Measurements from ENCODE around the gene GNAT1. TPM values are rescaled to one million over a fixed set of nuclear protein-coding genes. Genes with fewer than 3 reads are reported as not detected.
"Not testable (repeated sequence)": the region's sequence is repeated elsewhere in the genome, so short reads cannot be mapped to it uniquely, and the experiment has no call there.

The GNAT1 gene
- total RNA-seq, 1 experiment from 2014 or later, result 0.50 TPM

DNA sequence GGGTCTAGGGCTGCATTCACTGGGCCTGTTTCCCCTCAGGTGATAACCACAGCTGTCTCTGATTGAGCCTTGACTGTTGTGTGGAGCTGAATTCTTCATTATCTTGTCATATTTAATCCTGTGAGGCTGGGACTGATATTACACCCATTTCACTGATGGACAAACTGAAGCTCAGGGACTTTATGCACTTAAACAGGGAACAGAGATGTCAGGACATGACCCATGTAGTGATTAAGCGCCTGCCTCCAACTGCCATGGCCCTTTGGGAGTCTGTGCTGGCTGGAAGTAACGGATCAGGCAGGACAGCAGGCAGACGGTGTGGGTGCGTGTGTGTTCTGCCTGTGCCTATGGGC is 52.1 kb downstream of the GNAT1 start:
- Histone ChIP-seq H3K4me1 (peaks cover 8% of the 10 kb centered on the region), H3K27me3 (replicated peaks; ENCODE audit: control insufficient read depth, insufficient read depth, low read length) (no peaks in the 10 kb centered on the region), H3K9me3 (no peaks in the 10 kb centered on the region), H3K36me3 (ENCODE audit: control insufficient read depth, insufficient read depth, low read length) (no peaks in the 10 kb centered on the region; the same call in none of the 2 replicates), H3K4me3 (ENCODE audit: low read depth, low read length) (no peak overlapping the region)
- Mint-ChIP-seq H3K9me3 (ENCODE audit: unreplicated experiment) (no peaks in the 10 kb centered on the region), H3K27ac (ENCODE audit: unreplicated experiment) (no peak overlapping the region), H3K36me3 (ENCODE audit: insufficient read depth, unreplicated experiment) (peaks cover 15% of the 10 kb centered on the region), H3K27me3 (ENCODE audit: insufficient read depth, unreplicated experiment) (no peaks in the 10 kb centered on the region), H3K4me3 (ENCODE audit: unreplicated experiment) (no peak overlapping the region), H3K4me1 (ENCODE audit: low read depth, unreplicated experiment) (no peaks in the 10 kb centered on the region)
- no peak for DNase-seq
- BruUV-seq (replicated peaks), result no TSS peak
- ChIA-PET CTCF (interaction anchor here (0.9 to 1.0 kb wide), 2 partner anchors 8 to 14 kb away, joined by 3 to 7 read pairs; partner anchors contain the start of gene GNAI2), POLR2A (no interaction called here)
- intact Hi-C loops (cut with micrococcal nuclease; ENCODE audit: unreplicated experiment), result no loop called here
- TF ChIP-seq, protein P1, sequence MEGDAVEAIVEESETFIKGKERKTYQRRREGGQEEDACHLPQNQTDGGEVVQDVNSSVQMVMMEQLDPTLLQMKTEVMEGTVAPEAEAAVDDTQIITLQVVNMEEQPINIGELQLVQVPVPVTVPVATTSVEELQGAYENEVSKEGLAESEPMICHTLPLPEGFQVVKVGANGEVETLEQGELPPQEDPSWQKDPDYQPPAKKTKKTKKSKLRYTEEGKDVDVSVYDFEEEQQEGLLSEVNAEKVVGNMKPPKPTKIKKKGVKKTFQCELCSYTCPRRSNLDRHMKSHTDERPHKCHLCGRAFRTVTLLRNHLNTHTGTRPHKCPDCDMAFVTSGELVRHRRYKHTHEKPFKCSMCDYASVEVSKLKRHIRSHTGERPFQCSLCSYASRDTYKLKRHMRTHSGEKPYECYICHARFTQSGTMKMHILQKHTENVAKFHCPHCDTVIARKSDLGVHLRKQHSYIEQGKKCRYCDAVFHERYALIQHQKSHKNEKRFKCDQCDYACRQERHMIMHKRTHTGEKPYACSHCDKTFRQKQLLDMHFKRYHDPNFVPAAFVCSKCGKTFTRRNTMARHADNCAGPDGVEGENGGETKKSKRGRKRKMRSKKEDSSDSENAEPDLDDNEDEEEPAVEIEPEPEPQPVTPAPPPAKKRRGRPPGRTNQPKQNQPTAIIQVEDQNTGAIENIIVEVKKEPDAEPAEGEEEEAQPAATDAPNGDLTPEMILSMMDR (IDR thresholded peaks at IDR 0.05; ENCODE audit: insufficient read depth in 1 of 2, low read depth in 1 of 2, low read length in 1 of 2, severe bottlenecking in 1 of 2, unreplicated experiment in 1 of 2), result no peak

GRCh38 chr3:50244813-50245212 is 53.4 kb downstream of the GNAT1 start:
- H3K4me3 ChIP-seq (ENCODE audit: low read depth, low read length); H3K9me3 ChIP-seq; H3K4me1 Mint-ChIP-seq (ENCODE audit: low read depth, unreplicated experiment); BruUV-seq (replicated peaks); H3K27me3 ChIP-seq (replicated peaks; ENCODE audit: control insufficient read depth, insufficient read depth, low read length); DNase-seq; intact Hi-C loops (cut with micrococcal nuclease; ENCODE audit: unreplicated experiment); H3K9me3 Mint-ChIP-seq (ENCODE audit: unreplicated experiment); H3K4me3 Mint-ChIP-seq (ENCODE audit: unreplicated experiment); H3K27ac Mint-ChIP-seq (ENCODE audit: unreplicated experiment); H3K4me1 ChIP-seq; POLR2A ChIA-PET; H3K27me3 Mint-ChIP-seq (ENCODE audit: insufficient read depth, unreplicated experiment); H3K36me3 ChIP-seq (ENCODE audit: control insufficient read depth, insufficient read depth, low read length): not testable (repeated sequence)
- H3K36me3 Mint-ChIP-seq (ENCODE audit: insufficient read depth, unreplicated experiment), result peaks cover 13% of the 10 kb centered on the region
- CTCF ChIA-PET, result interaction anchor here (1.0 to 4.1 kb wide), 2 partner anchors 9 kb away, joined by 7 to 30 read pairs; partner anchors contain the start of gene GNAI2

DNA sequence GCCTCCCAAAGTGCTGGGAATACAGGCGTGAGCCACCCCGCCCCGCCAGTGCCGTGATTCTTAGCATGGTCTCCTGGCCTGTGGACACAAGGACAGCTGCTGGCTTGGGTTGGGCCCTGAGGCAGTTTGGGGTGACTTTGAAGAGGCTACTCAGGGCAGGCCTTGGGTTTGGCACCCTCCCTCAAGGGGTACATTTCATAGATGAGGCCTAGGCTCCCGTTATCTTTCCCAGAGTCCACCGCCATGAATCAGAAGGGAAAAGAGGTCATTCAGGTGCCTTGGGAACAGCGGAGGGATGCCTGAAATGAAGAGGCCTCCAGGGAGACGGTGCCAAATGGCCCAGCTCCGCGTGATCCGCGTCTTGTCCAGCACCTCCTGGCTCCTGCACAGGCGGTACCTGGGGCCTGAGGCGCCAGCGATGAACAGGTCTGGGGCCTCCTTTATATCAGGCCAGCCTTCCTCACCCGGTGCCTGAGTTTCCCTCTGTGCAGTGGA is 53.9 kb downstream of the GNAT1 start:
- peaks cover 8% of the 10 kb centered on the region for H3K4me1 ChIP-seq
- CTCF ChIA-PET, result interaction anchor here (4.1 kb wide), 1 partner anchor 9 kb away, joined by 30 read pairs; the partner anchor contains the start of gene GNAI2
- no peak overlapping the region for H3K4me3 ChIP-seq (ENCODE audit: low read depth, low read length)
- Mint-ChIP-seq H3K9me3 (ENCODE audit: unreplicated experiment) (no peaks in the 10 kb centered on the region), H3K36me3 (ENCODE audit: insufficient read depth, unreplicated experiment) (peaks cover 11% of the 10 kb centered on the region), H3K27ac (ENCODE audit: unreplicated experiment) (no peak overlapping the region), H3K4me1 (ENCODE audit: low read depth, unreplicated experiment) (no peaks in the 10 kb centered on the region), H3K4me3 (ENCODE audit: unreplicated experiment) (no peak overlapping the region), H3K27me3 (ENCODE audit: insufficient read depth, unreplicated experiment) (no peaks in the 10 kb centered on the region)
- intact Hi-C loops (cut with micrococcal nuclease; ENCODE audit: unreplicated experiment), result no loop called here
- TF ChIP-seq, protein P1 (IDR thresholded peaks at IDR 0.05; ENCODE audit: insufficient read depth in 1 of 2, low read depth in 1 of 2, low read length in 1 of 2, severe bottlenecking in 1 of 2, unreplicated experiment in 1 of 2), result no peak
- no peaks in the 10 kb centered on the region for H3K27me3 ChIP-seq (replicated peaks; ENCODE audit: control insufficient read depth, insufficient read depth, low read length)
- no TSS peak for BruUV-seq (replicated peaks)
- no peak for DNase-seq
- H3K9me3 ChIP-seq, result no peaks in the 10 kb centered on the region
- POLR2A ChIA-PET, result no interaction called here
- H3K36me3 ChIP-seq (ENCODE audit: control insufficient read depth, insufficient read depth, low read length), result no peaks in the 10 kb centered on the region; the same call in 1 of the 2 replicates
